AG09309 (cell line): ENCODE measurements around the gene KCNQ4.

Source experiments
- DNase-seq: peaks from one replicate; pipeline ENCODE4 v3.0.0-alpha.2; 2010; ENCODE audit warnings: low read depth
- H3K4me3 ChIP-seq: 2 replicates; pipeline ENCODE4 v1.5.1; 2011; ENCODE audit warnings: mild to moderate bottlenecking, low read depth, low read length, moderate library complexity; ENCODE audit not compliant: control insufficient read depth
- CTCF ChIP-seq: IDR thresholded peaks from 2 replicates; pipeline ENCODE4 v1.5.1; 2011; ENCODE audit warnings: mild to moderate bottlenecking, low read depth, low read length, inconsistent platforms; ENCODE audit not compliant: insufficient read depth, control insufficient read depth; ENCODE audit errors: missing control alignments

KCNQ4 gene

DNA sequence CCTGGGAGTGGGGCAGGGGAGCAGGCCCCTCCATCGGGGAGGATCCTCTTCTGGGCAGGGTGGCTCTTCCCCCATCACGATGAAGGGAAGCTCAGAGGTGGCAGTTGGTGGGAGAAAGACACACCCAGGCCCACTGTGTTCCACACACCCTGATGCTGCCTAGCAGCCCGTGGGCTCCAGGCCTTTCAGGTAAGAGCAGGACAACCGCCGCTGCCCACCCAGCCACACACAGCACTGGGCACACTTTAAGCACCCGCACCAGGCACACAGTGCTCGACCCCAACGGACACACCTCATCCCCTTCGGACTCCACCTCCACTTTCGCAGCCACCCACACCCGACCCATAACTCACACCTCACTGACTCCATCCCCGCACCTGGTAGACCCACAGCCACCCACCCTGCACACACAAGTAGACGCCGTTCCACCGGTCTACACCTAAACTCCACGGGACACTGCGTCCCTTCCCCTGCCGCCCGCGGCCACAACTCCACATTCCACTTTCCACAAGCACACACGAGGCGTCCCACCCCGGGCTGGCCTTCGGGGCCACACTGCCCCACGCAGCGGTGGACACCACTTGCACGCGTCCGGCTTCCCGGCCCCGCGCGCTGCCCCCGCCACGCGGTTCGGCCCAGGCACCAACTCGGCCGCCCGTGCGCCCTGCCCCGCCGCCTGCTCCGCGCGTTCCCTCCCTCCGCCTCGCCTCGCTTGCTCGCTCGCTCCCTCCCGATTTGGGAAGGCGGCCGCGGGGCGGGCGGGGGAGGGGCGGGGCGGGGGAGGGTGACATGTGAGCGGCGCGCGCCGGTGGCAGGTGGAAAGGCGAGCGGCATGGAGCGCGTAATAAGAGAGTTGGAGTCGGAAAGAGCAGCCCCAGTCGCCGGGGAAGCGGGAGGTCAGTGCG is at the start of gene KCNQ4:
KCNQ4 (plus strand) TSS at position 787 of the 905 bp plus-strand sequence. CDS start 307 bp downstream, outside the sequence.
- TF ChIP-seq CTCF = no peak
- DNase-seq = no peak

DNA sequence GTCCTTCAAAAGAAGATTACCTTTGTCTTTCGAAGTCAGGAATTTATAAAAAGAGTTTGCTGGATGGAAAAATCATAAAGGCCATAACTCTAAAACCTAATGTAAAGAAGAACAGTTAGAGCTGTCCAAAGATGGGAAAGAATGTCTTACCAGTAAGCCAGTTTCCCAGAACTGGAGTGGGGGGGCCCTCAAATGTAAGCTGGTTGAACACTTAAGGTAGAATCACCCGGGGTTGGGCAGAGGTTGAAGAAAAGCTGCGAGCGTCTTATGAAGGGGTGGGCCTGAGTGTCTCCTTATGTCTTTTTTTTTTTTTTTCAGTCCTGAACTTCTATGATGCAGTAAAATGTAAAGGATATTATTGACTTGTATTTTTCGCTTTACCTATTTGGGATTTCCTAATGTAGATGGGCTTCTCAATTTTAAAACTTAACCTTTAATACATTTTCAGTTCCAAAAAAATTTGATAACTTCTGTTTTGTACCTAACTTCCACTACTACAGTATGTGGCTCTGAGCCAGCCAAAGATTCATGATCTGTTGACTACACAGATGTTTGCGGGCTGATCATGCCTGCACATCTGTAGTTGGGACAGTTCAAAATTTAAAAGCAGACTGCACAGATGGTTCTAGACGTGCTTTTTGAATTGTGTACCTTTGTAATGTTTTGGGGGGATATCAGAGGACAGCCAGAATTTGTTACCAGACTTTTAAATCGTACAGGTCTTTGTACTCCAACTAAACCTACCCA is 48.5 kb upstream of the KCNQ4 start:
- H3K4me3 ChIP-seq = no peak overlapping the region
- no peak for TF ChIP-seq CTCF
- DNase-seq = no peak

More for the DNA sequence above, at the start of gene KCNQ4:
- peak within 1 kb of the TSS; percentile 21 for H3K4me3 ChIP-seq

- DNase-seq = no peak
- TF ChIP-seq CTCF = no peak
- H3K4me3 ChIP-seq = no peak overlapping the region
These were observed 47.5 kb upstream of the KCNQ4 start for GRCh38 chr1:40736085-40736531.

GRCh38 chr1:40738831-40739230 is 44.8 kb upstream of the KCNQ4 start:
- no peak for TF ChIP-seq CTCF
- H3K4me3 ChIP-seq = no peak overlapping the region
- DNase-seq = no peak

- H3K4me3 ChIP-seq = no peak overlapping the region
- no peak for TF ChIP-seq CTCF
- no peak for DNase-seq
These were observed 44.1 kb upstream of the KCNQ4 start for GRCh38 chr1:40739455-40740008.

DNA sequence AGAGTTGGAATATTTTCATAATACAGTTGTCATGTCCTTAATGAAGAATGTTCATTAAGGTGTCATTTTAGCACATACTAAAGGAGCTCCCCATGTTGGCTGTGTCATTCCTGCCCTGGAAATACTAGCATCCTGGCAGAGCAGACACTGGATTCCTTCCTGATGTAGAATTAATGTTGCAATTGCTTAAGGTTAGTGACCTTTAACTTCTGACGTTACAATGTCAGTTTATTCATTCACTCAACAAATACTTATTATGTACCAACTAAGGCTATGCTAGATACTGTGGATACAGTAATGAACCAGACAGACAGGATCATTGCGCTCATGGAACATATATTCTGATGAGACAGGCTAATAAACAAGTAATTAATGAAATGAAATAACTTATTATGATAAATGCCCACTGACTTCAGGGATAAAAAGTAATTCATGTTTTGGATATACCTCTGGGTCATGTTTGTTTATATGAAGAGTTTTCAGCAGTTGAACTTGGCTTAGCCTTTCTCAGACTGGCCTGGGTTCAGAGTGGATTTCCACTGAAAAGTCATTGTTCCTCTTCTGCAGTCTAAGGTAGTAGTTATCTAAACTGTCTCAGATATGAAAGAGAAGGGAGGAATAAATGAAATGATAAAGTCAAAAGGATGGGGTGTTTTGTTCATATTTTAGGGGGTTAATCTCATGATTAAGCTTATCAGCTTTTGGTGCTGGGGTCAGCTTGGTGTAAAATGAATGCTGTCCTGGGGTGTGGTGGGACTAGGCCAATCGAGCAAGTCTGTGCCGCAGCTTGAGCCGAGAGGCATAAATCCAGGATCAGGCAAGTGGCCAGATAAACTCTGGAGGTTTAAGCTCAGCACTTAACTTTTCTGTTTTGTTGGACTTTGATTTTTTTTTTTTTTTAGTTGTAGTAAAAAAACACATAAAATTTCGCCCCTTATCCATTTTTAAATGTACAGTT is 43.3 kb upstream of the KCNQ4 start:
- no peak for DNase-seq
- H3K4me3 ChIP-seq = no peak overlapping the region
- no peak for TF ChIP-seq CTCF
